WTC11 (cell line): Measurements from ENCODE around the gene EWSR1. TPM values are rescaled to one million over a fixed set of nuclear protein-coding genes. Genes with fewer than 3 reads are reported as not detected.

Experiments
- ATAC-seq: fragments of 200-7000 bp; cut with Tn5 transposase; 2 replicates; pipeline ENCODE4 v1.10.0; 2021; ENCODE audit warnings: mild to moderate bottlenecking, moderate library complexity
- CTCF ChIA-PET: fragments of 300-600 bp; sonication (Branson Sonifier 250); formaldehyde crosslinking; loops from one replicate; lab custom pipeline; 2021; ENCODE audit warnings: antibody characterized with exemption; lab: Charles Lee
- POLR2A ChIA-PET: fragments of 350-600 bp; sonication (Branson Sonifier 250); formaldehyde crosslinking; loops from one replicate; lab custom pipeline; 2021; ENCODE audit warnings: antibody characterized with exemption; lab: Charles Lee
- DNase-seq: peaks from one replicate; pipeline ENCODE4 v3.0.0; 2021; ENCODE audit warnings: low spot score
- H3K27ac Mint-ChIP-seq: 2 replicates; pipeline ENCODE4 v1.8.0; 2021; ENCODE audit warnings: mixed read lengths
- H3K27me3 Mint-ChIP-seq: 2 replicates; pipeline ENCODE4 v1.8.0; 2021; ENCODE audit warnings: low read depth, mild to moderate bottlenecking, moderate library complexity, mixed read lengths
- H3K36me3 Mint-ChIP-seq: 2 replicates; pipeline ENCODE4 v1.8.0; 2021; ENCODE audit warnings: mixed read lengths
- H3K4me1 Mint-ChIP-seq: 2 replicates; pipeline ENCODE4 v1.8.0; 2022; ENCODE audit warnings: mixed read lengths
- H3K4me3 Mint-ChIP-seq: 2 replicates; pipeline ENCODE4 v1.8.0; 2021; ENCODE audit warnings: mild to moderate bottlenecking, moderate library complexity, mixed read lengths
- H3K9me3 Mint-ChIP-seq: 2 replicates; pipeline ENCODE4 v1.8.0; 2021; ENCODE audit warnings: mixed read lengths
- ATF2 ChIP-seq: sonication (generic); formaldehyde crosslinking; IDR thresholded peaks from 2 replicates; pipeline ENCODE4 v1.8.1; 2022; ENCODE audit warnings: low read depth, missing genetic modification reagents, borderline replicate concordance
- ATF6 ChIP-seq: sonication (generic); formaldehyde crosslinking; IDR thresholded peaks from 2 replicates; pipeline ENCODE4 v1.8.1; 2023; ENCODE audit warnings: mild to moderate bottlenecking, missing genetic modification reagents
- E2F1 ChIP-seq: sonication (generic); formaldehyde crosslinking; IDR thresholded peaks from 2 replicates; pipeline ENCODE4 v1.8.0; 2022; ENCODE audit warnings: mild to moderate bottlenecking, missing genetic modification reagents
- E2F5 ChIP-seq: sonication (generic); formaldehyde crosslinking; IDR thresholded peaks from 2 replicates; pipeline ENCODE4 v1.8.1; 2022; ENCODE audit warnings: mild to moderate bottlenecking, moderate library complexity, missing genetic modification reagents
- EMX1 ChIP-seq: fragments of 250-450 bp; sonication (Bioruptor Pico); IDR thresholded peaks from 2 replicates; pipeline ENCODE4 v1.8.0; 2021; ENCODE audit warnings: mild to moderate bottlenecking
- ETV6 ChIP-seq: sonication (generic); formaldehyde crosslinking; IDR thresholded peaks from 2 replicates; pipeline ENCODE4 v1.8.1; 2022; ENCODE audit warnings: mild to moderate bottlenecking, missing genetic modification reagents
- GRHL2 ChIP-seq: fragments of 250-450 bp; sonication (Bioruptor Pico); IDR thresholded peaks from 2 replicates; pipeline ENCODE4 v1.8.0; 2022; ENCODE audit warnings: mild to moderate bottlenecking, moderate library complexity; ENCODE audit not compliant: insufficient replicate concordance, severe bottlenecking
- GTF2I ChIP-seq: fragments of 250-450 bp; sonication (Bioruptor Pico); conservative IDR thresholded peaks from 2 replicates; pipeline ENCODE4 v1.4.0; 2021; ENCODE audit warnings: mild to moderate bottlenecking
- IRF2 ChIP-seq: sonication (generic); formaldehyde crosslinking; IDR thresholded peaks from 2 replicates; pipeline ENCODE4 v1.8.0; 2022; ENCODE audit warnings: low read depth, missing genetic modification reagents, borderline replicate concordance
- JAZF1 ChIP-seq: fragments of 250-450 bp; sonication (Bioruptor Pico); IDR thresholded peaks from 2 replicates; pipeline ENCODE4 v1.9.0; 2021; ENCODE audit warnings: moderate library complexity, mild to moderate bottlenecking, inconsistent platforms
- NFATC4 ChIP-seq: fragments of 250-450 bp; sonication (Bioruptor Pico); IDR thresholded peaks from 2 replicates; pipeline ENCODE4 v1.9.0; 2021; ENCODE audit warnings: mild to moderate bottlenecking
- NR1H2 ChIP-seq: sonication (generic); formaldehyde crosslinking; IDR thresholded peaks from 2 replicates; pipeline ENCODE4 v1.9.0; 2021; ENCODE audit warnings: mild to moderate bottlenecking, moderate library complexity, missing genetic modification reagents
- OVOL2 ChIP-seq: fragments of 250-450 bp; sonication (Bioruptor Pico); IDR thresholded peaks from 2 replicates; pipeline ENCODE4 v1.9.0; 2021; ENCODE audit warnings: mild to moderate bottlenecking, borderline replicate concordance
- SMAD4 ChIP-seq: sonication (generic); formaldehyde crosslinking; IDR thresholded peaks from 2 replicates; pipeline ENCODE4 v1.8.0; 2022; ENCODE audit warnings: mild to moderate bottlenecking, missing genetic modification reagents
- SOX15 ChIP-seq: fragments of 250-450 bp; sonication (Bioruptor Pico); IDR thresholded peaks from 2 replicates; pipeline ENCODE4 v1.9.0; 2021; ENCODE audit warnings: mild to moderate bottlenecking
- STAT6 ChIP-seq: sonication (generic); formaldehyde crosslinking; conservative IDR thresholded peaks from 2 replicates; pipeline ENCODE4 v1.8.1; 2023; ENCODE audit warnings: mild to moderate bottlenecking, low read depth, missing genetic modification reagents, moderate library complexity
- TP53 ChIP-seq: sonication (generic); formaldehyde crosslinking; IDR thresholded peaks from 2 replicates; pipeline ENCODE4 v1.8.1; 2023; ENCODE audit warnings: mild to moderate bottlenecking, missing genetic modification reagents
- ZNF121 ChIP-seq: sonication (generic); formaldehyde crosslinking; IDR thresholded peaks from 2 replicates; pipeline ENCODE4 v1.8.0; 2023; ENCODE audit warnings: missing genetic modification reagents
- ZNF532 ChIP-seq: fragments of 250-450 bp; sonication (Bioruptor Pico); IDR thresholded peaks from 2 replicates; pipeline ENCODE4 v1.9.0; 2021; ENCODE audit warnings: mild to moderate bottlenecking, borderline replicate concordance
- total RNA-seq: library from RNA; stranded (reverse); gene quantifications from 3 replicates; pipeline ENCODE4 v1.2.3, GENCODE V29; 2021

The EWSR1 gene
- total RNA-seq, 1 experiment from 2014 or later = 377 TPM

- TF ChIP-seq E2F1 (no peak), SMAD4 (no peak), NR1H2 (CRISPR knock-in tag) (no peak), ETV6 (CRISPR knock-in tag) (no peak), GRHL2 (no peak), IRF2 (CRISPR knock-in tag) (no peak), ZNF532 (CRISPR knock-in tag) (no peak), OVOL2 (CRISPR knock-in tag) (no peak), NFATC4 (CRISPR knock-in tag) (no peak), STAT6 (CRISPR knock-in tag) (no peak), TP53 (CRISPR knock-in tag) (no peak), GTF2I (CRISPR knock-in tag) (no peak), ZNF121 (no peak), EMX1 (CRISPR knock-in tag) (no peak)
Observed at GRCh38 chr22:29269731-29270474, 1.8 kb downstream of the EWSR1 start (continued).

- peaks cover 4% of the 10 kb centered on the region for H3K27me3 Mint-ChIP-seq
- H3K27ac Mint-ChIP-seq = peak overlapping the region; percentile 69
- ChIA-PET CTCF (interaction anchor here (0.9 to 1.6 kb wide), 4 partner anchors 11 to 58 kb away, joined by 3 to 4 read pairs (median 4); no protein-coding TSS in a partner anchor), POLR2A (no interaction called here)
- DNase-seq (no peak), ATAC-seq (no peak)
- H3K4me3 Mint-ChIP-seq = peak overlapping the region; percentile 85
- peaks cover 45% of the 10 kb centered on the region for H3K4me1 Mint-ChIP-seq
- H3K9me3 Mint-ChIP-seq = no peaks in the 10 kb centered on the region
- H3K36me3 Mint-ChIP-seq = peaks cover 70% of the 10 kb centered on the region
- TF ChIP-seq SOX15 (CRISPR knock-in tag) (no peak), E2F5 (CRISPR knock-in tag) (no peak), JAZF1 (CRISPR knock-in tag) (no peak), ATF6 (CRISPR knock-in tag) (no peak), STAT6 (CRISPR knock-in tag) (no peak), ETV6 (CRISPR knock-in tag) (no peak), ATF2 (CRISPR knock-in tag) (no peak)
Observed at GRCh38 chr22:29270475-29271271, 2.6 kb downstream of the EWSR1 start.
